GM18907 (cell line): ENCODE data around the gene PRKCE.

ENCODE experiments used
- ATAC-seq: cut with Tn5 transposase; IDR thresholded peaks from one replicate; pipeline ENCODE4 v1.9.1; 2021; ENCODE audit warnings: mild to moderate bottlenecking, moderate library complexity; ENCODE audit not compliant: unreplicated experiment

The PRKCE gene

GRCh38 chr2:46230677-46231425, 579.4 kb downstream of the PRKCE start:
- no peak for ATAC-seq

- no peak for ATAC-seq
Measured at GRCh38 chr2:46231721-46232120, 580.2 kb downstream of the PRKCE start.

- no peak for ATAC-seq
Measured at GRCh38 chr2:46232860-46233259, 581.4 kb downstream of the PRKCE start.

GRCh38 chr2:46236006-46236875, 584.8 kb downstream of the PRKCE start:
- no peak for ATAC-seq

GRCh38 chr2:46236876-46237859, 585.7 kb downstream of the PRKCE start:
- no peak for ATAC-seq
